ENCODE data around the gene KARS1.

KARS1 gene

GRCh38 chr16:75660321-75660720, 12.9 kb upstream of the KARS1 start:
- Histone ChIP-seq H3K14ac (ENCODE audit: low read length in 2 of 2) (no peak overlapping the region), H4K91ac (ENCODE audit: low read length) (no peak overlapping the region), H2AK5ac (ENCODE audit: low read length, severe bottlenecking) (no peak overlapping the region), H3K9me3 (ENCODE audit: control insufficient read depth, low read length) (no peaks in the 10 kb centered on the region), H2BK5ac (ENCODE audit: low read depth, low read length, poor library complexity, severe bottlenecking) (no peak overlapping the region), H2AFZ (ENCODE audit: low read depth, low read length) (no peak overlapping the region), H3K18ac (ENCODE audit: low read depth in 1 of 2, low read length in 2 of 2) (no peak overlapping the region), H3K4me3 (ENCODE audit: insufficient read depth in 1 of 2, low read depth in 1 of 2, low read length in 2 of 2) (no peak overlapping the region), H4K8ac (ENCODE audit: low read length) (no peak overlapping the region), H3K9ac (ENCODE audit: low read length) (no peak overlapping the region), H3K4me2 (ENCODE audit: low read length, poor library complexity, severe bottlenecking) (no peak overlapping the region), H3K27ac (ENCODE audit: low read length, poor library complexity, severe bottlenecking) (no peak overlapping the region), H3K27me3 (ENCODE audit: control insufficient read depth in 1 of 2, insufficient read depth in 1 of 2, low read length in 2 of 2) (no peaks in the 10 kb centered on the region), H3K79me1 (replicated peaks; ENCODE audit: low read length, poor library complexity, severe bottlenecking) (peaks cover 19% of the 10 kb centered on the region), H3K4ac (ENCODE audit: low read depth in 1 of 2, low read length in 2 of 2) (no peak overlapping the region), H3K4me1 (ENCODE audit: control insufficient read depth, insufficient read depth, low read depth, low read length) (no peaks in the 10 kb centered on the region), H2BK12ac (ENCODE audit: low read length in 2 of 2) (no peak overlapping the region), H2BK120ac (ENCODE audit: low read depth, low read length) (no peak overlapping the region), H3K36me3 (ENCODE audit: control insufficient read depth in 1 of 2, insufficient read depth in 2 of 2, low read depth in 1 of 2, low read length in 2 of 2) (peaks cover 21 to 62% of the 10 kb centered on the region in 2 experiments), H3K23ac (ENCODE audit: low read length in 2 of 2) (no peak overlapping the region), H2BK15ac (ENCODE audit: low read depth, poor library complexity, severe bottlenecking) (no peak overlapping the region)
- no peak for DNase-seq
- WGBS: 98% methylated on average over 6 of the region's 6 CpGs

- no peaks in the 10 kb centered on the region for H3K9me3 ChIP-seq (ENCODE audit: control insufficient read depth, low read length)
- H2BK5ac ChIP-seq (ENCODE audit: low read depth, low read length, poor library complexity, severe bottlenecking): no peak overlapping the region
- H3K18ac ChIP-seq (ENCODE audit: low read depth in 1 of 2, low read length in 2 of 2): no peak overlapping the region
- no peak overlapping the region for H3K14ac ChIP-seq (ENCODE audit: low read length in 2 of 2)
- H4K91ac ChIP-seq (ENCODE audit: low read length): no peak overlapping the region
- no peak overlapping the region for H3K27ac ChIP-seq (ENCODE audit: low read length, poor library complexity, severe bottlenecking)
- H3K4me2 ChIP-seq (ENCODE audit: low read length, poor library complexity, severe bottlenecking): no peak overlapping the region
- H2BK120ac ChIP-seq (ENCODE audit: low read depth, low read length): no peak overlapping the region
- no peaks in the 10 kb centered on the region for H3K27me3 ChIP-seq (ENCODE audit: control insufficient read depth in 1 of 2, insufficient read depth in 1 of 2, low read length in 2 of 2)
- no peak overlapping the region for H3K23ac ChIP-seq (ENCODE audit: low read length in 2 of 2)
- DNase-seq: no peak
- no peak overlapping the region for H2BK15ac ChIP-seq (ENCODE audit: low read depth, poor library complexity, severe bottlenecking)
- H3K4ac ChIP-seq (ENCODE audit: low read depth in 1 of 2, low read length in 2 of 2): no peak overlapping the region
- no peak overlapping the region for H3K4me3 ChIP-seq (ENCODE audit: insufficient read depth in 1 of 2, low read depth in 1 of 2, low read length in 2 of 2)
- H3K36me3 ChIP-seq (ENCODE audit: control insufficient read depth in 1 of 2, insufficient read depth in 2 of 2, low read depth in 1 of 2, low read length in 2 of 2): peaks cover 26 to 72% of the 10 kb centered on the region in 2 experiments
- no peak overlapping the region for H3K9ac ChIP-seq (ENCODE audit: low read length)
- peaks cover 21% of the 10 kb centered on the region for H3K79me1 ChIP-seq (replicated peaks; ENCODE audit: low read length, poor library complexity, severe bottlenecking)
- peaks cover 3% of the 10 kb centered on the region for H3K4me1 ChIP-seq (ENCODE audit: control insufficient read depth, insufficient read depth, low read depth, low read length)
- no peak overlapping the region for H2BK12ac ChIP-seq (ENCODE audit: low read length in 2 of 2)
- no peak overlapping the region for H4K8ac ChIP-seq (ENCODE audit: low read length)
- WGBS: 93% methylated on average over 2 of the region's 2 CpGs
- no peak overlapping the region for H2AFZ ChIP-seq (ENCODE audit: low read depth, low read length)
- no peak overlapping the region for H2AK5ac ChIP-seq (ENCODE audit: low read length, severe bottlenecking)
Measured at GRCh38 chr16:75658175-75658574, 10.7 kb upstream of the KARS1 start.

GRCh38 chr16:75653922-75654321, 6.5 kb upstream of the KARS1 start:
- no peak overlapping the region for H2AK5ac ChIP-seq (ENCODE audit: low read length, severe bottlenecking)
- H2BK12ac ChIP-seq (ENCODE audit: low read length in 2 of 2): no peak overlapping the region
- peaks cover 9% of the 10 kb centered on the region for H3K4me1 ChIP-seq (ENCODE audit: control insufficient read depth, insufficient read depth, low read depth, low read length)
- H3K27ac ChIP-seq (ENCODE audit: low read length, poor library complexity, severe bottlenecking): no peak overlapping the region
- no CpG with 5 or more reads among the region's 1 CpG for WGBS
- H4K91ac ChIP-seq (ENCODE audit: low read length): no peak overlapping the region
- H2BK15ac ChIP-seq (ENCODE audit: low read depth, poor library complexity, severe bottlenecking): no peak overlapping the region
- H3K14ac ChIP-seq (ENCODE audit: low read length in 2 of 2): no peak overlapping the region
- H3K27me3 ChIP-seq (ENCODE audit: control insufficient read depth in 1 of 2, insufficient read depth in 1 of 2, low read length in 2 of 2): no peaks in the 10 kb centered on the region
- H3K4me3 ChIP-seq (ENCODE audit: insufficient read depth in 1 of 2, low read depth in 1 of 2, low read length in 2 of 2): peak overlapping the region in 1 of 2 experiments; percentile 54
- H3K23ac ChIP-seq (ENCODE audit: low read length in 2 of 2): no peak overlapping the region
- no peaks in the 10 kb centered on the region for H3K9me3 ChIP-seq (ENCODE audit: control insufficient read depth, low read length)
- H2BK120ac ChIP-seq (ENCODE audit: low read depth, low read length): no peak overlapping the region
- no peak overlapping the region for H2AFZ ChIP-seq (ENCODE audit: low read depth, low read length)
- H3K4me2 ChIP-seq (ENCODE audit: low read length, poor library complexity, severe bottlenecking): no peak overlapping the region
- DNase-seq: no peak
- peaks cover 17 to 47% of the 10 kb centered on the region in 2 experiments for H3K36me3 ChIP-seq (ENCODE audit: control insufficient read depth in 1 of 2, insufficient read depth in 2 of 2, low read depth in 1 of 2, low read length in 2 of 2)
- H2BK5ac ChIP-seq (ENCODE audit: low read depth, low read length, poor library complexity, severe bottlenecking): no peak overlapping the region
- no peak overlapping the region for H3K18ac ChIP-seq (ENCODE audit: low read depth in 1 of 2, low read length in 2 of 2)
- no peak overlapping the region for H4K8ac ChIP-seq (ENCODE audit: low read length)
- peaks cover 18% of the 10 kb centered on the region for H3K79me1 ChIP-seq (replicated peaks; ENCODE audit: low read length, poor library complexity, severe bottlenecking)
- no peak overlapping the region for H3K4ac ChIP-seq (ENCODE audit: low read depth in 1 of 2, low read length in 2 of 2)
- H3K9ac ChIP-seq (ENCODE audit: low read length): peak overlapping the region; percentile 100

- Histone ChIP-seq H3K9me3 (ENCODE audit: control insufficient read depth, low read length) (no peaks in the 10 kb centered on the region), H3K4me1 (ENCODE audit: control insufficient read depth, insufficient read depth, low read depth, low read length) (peaks cover 18% of the 10 kb centered on the region), H3K4ac (ENCODE audit: low read depth in 1 of 2, low read length in 2 of 2) (peak overlapping the region; percentile 79 to 97), H3K14ac (ENCODE audit: low read length in 2 of 2) (peak overlapping the region in 1 of 2 experiments; percentile 99), H3K4me2 (ENCODE audit: low read length, poor library complexity, severe bottlenecking) (peak overlapping the region; percentile 83), H3K79me1 (replicated peaks; ENCODE audit: low read length, poor library complexity, severe bottlenecking) (no peaks in the 10 kb centered on the region), H3K4me3 (ENCODE audit: insufficient read depth in 1 of 2, low read depth in 1 of 2, low read length in 2 of 2) (peak overlapping the region; percentile 99 to 100), H4K91ac (ENCODE audit: low read length) (peak overlapping the region; percentile 94), H3K27ac (ENCODE audit: low read length, poor library complexity, severe bottlenecking) (peak overlapping the region; percentile 96), H2AK5ac (ENCODE audit: low read length, severe bottlenecking) (peak overlapping the region; percentile 69), H3K23ac (ENCODE audit: low read length in 2 of 2) (peak overlapping the region; percentile 9 to 95), H2BK120ac (ENCODE audit: low read depth, low read length) (no peak overlapping the region), H3K9ac (ENCODE audit: low read length) (peak overlapping the region; percentile 100), H3K36me3 (ENCODE audit: control insufficient read depth in 1 of 2, insufficient read depth in 2 of 2, low read depth in 1 of 2, low read length in 2 of 2) (peaks cover 8 to 21% of the 10 kb centered on the region in 2 experiments), H3K27me3 (ENCODE audit: control insufficient read depth in 1 of 2, insufficient read depth in 1 of 2, low read length in 2 of 2) (no peaks in the 10 kb centered on the region), H3K18ac (ENCODE audit: low read depth in 1 of 2, low read length in 2 of 2) (peak overlapping the region; percentile 99), H2AFZ (ENCODE audit: low read depth, low read length) (peak overlapping the region; percentile 98), H2BK15ac (ENCODE audit: low read depth, poor library complexity, severe bottlenecking) (peak overlapping the region; percentile 88), H2BK12ac (ENCODE audit: low read length in 2 of 2) (peak overlapping the region; percentile 79 to 92), H2BK5ac (ENCODE audit: low read depth, low read length, poor library complexity, severe bottlenecking) (peak overlapping the region; percentile 77), H4K8ac (ENCODE audit: low read length) (peak overlapping the region; percentile 94)
- under 1% methylated on average over 54 of the region's 62 CpGs for WGBS
- DNase-seq: peak; percentile 86
Measured at GRCh38 chr16:75648265-75649076, 1.0 kb upstream of the KARS1 start.
